ENCODE measurements around the gene FMO1. TPM values are rescaled to one million over a fixed set of nuclear protein-coding genes. Genes with fewer than 3 reads are reported as not detected.

The FMO1 gene
- total RNA-seq, 1 experiment from 2014 or later = not detected

- Mint-ChIP-seq H3K4me3 (no peak overlapping the region), H3K4me1 (peaks cover 15% of the 10 kb centered on the region), H3K9me3 (no peaks in the 10 kb centered on the region), H3K27me3 (ENCODE audit: low read depth) (no peaks in the 10 kb centered on the region), H3K36me3 (no peaks in the 10 kb centered on the region), H3K27ac (no peak overlapping the region)
- ChIA-PET CTCF (interaction anchor here (1.3 to 6.2 kb wide), 4 partner anchors 9 to 55 kb away, joined by 6 to 49 read pairs (median 28); partner anchors contain the start of gene FMO4), POLR2A (no interaction called here)
- DNase-seq (ENCODE audit: low spot score) = no peak
- peak; percentile 60 for ATAC-seq
- TF ChIP-seq RORB (CRISPR knock-in tag; IDR thresholded peaks at IDR 0.05) (no peak), FOXP1 (CRISPR knock-in tag; IDR thresholded peaks at IDR 0.05; ENCODE audit: borderline replicate concordance) (no peak), ZNF219 (CRISPR knock-in tag; IDR thresholded peaks at IDR 0.05; ENCODE audit: borderline replicate concordance) (no peak), MXD4 (CRISPR knock-in tag; IDR thresholded peaks at IDR 0.05; ENCODE audit: borderline replicate concordance) (no peak), SOX15 (CRISPR knock-in tag; IDR thresholded peaks at IDR 0.05) (no peak), ELF4 (CRISPR knock-in tag; IDR thresholded peaks at IDR 0.05; ENCODE audit: low read depth) (no peak), CBFB (CRISPR knock-in tag; IDR thresholded peaks at IDR 0.05; ENCODE audit: low read depth) (no peak), ZNF425 (CRISPR knock-in tag; conservative IDR thresholded peaks at IDR 0.05) (no peak), ESRRA (CRISPR knock-in tag; IDR thresholded peaks at IDR 0.05; ENCODE audit: borderline replicate concordance) (no peak), USF1 (CRISPR knock-in tag; IDR thresholded peaks at IDR 0.05) (no peak), SP1 (CRISPR knock-in tag; conservative IDR thresholded peaks at IDR 0.05) (no peak), RELA (CRISPR knock-in tag; IDR thresholded peaks at IDR 0.05; ENCODE audit: borderline replicate concordance) (no peak), ZNF512 (CRISPR knock-in tag; IDR thresholded peaks at IDR 0.05; ENCODE audit: borderline replicate concordance) (no peak), ATF3 (CRISPR knock-in tag; conservative IDR thresholded peaks at IDR 0.05) (no peak), ZNF396 (CRISPR knock-in tag; IDR thresholded peaks at IDR 0.05; ENCODE audit: borderline replicate concordance) (no peak)
Observed at GRCh38 chr1:171258429-171258828, 10.1 kb downstream of the FMO1 start.

- no peaks in the 10 kb centered on the region for H3K9me3 Mint-ChIP-seq
- H3K36me3 Mint-ChIP-seq = no peaks in the 10 kb centered on the region
- no peak overlapping the region for H3K27ac Mint-ChIP-seq
- peaks cover 18% of the 10 kb centered on the region for H3K4me1 Mint-ChIP-seq
- ATAC-seq (peak; percentile 15; the same call in 1 of the 2 replicates), DNase-seq (ENCODE audit: low spot score) (no peak)
- no peaks in the 10 kb centered on the region for H3K27me3 Mint-ChIP-seq (ENCODE audit: low read depth)
- ChIA-PET CTCF (interaction anchor here (1.3 to 6.2 kb wide), 4 partner anchors 8 to 54 kb away, joined by 6 to 49 read pairs (median 28); partner anchors contain the start of gene FMO4), POLR2A (no interaction called here)
- no peak overlapping the region for H3K4me3 Mint-ChIP-seq
- TF ChIP-seq ZNF532 (CRISPR knock-in tag; IDR thresholded peaks at IDR 0.05; ENCODE audit: borderline replicate concordance) = no peak
- TF ChIP-seq AFF4 (CRISPR knock-in tag; IDR thresholded peaks at IDR 0.05; ENCODE audit: borderline replicate concordance) = no peak
- no peak for TF ChIP-seq ZNF423 (CRISPR knock-in tag; IDR thresholded peaks at IDR 0.05)
- TF ChIP-seq ELF4 (CRISPR knock-in tag; IDR thresholded peaks at IDR 0.05; ENCODE audit: low read depth) = no peak
- no peak for TF ChIP-seq FOXP1 (CRISPR knock-in tag; IDR thresholded peaks at IDR 0.05; ENCODE audit: borderline replicate concordance)
- no peak for TF ChIP-seq OVOL2 (CRISPR knock-in tag; IDR thresholded peaks at IDR 0.05; ENCODE audit: borderline replicate concordance)
- no peak for TF ChIP-seq ZNF121 (CRISPR knock-in tag; IDR thresholded peaks at IDR 0.05)
- TF ChIP-seq ZNF138 (CRISPR knock-in tag; conservative IDR thresholded peaks at IDR 0.05) = no peak
- no peak for TF ChIP-seq RELA (CRISPR knock-in tag; IDR thresholded peaks at IDR 0.05; ENCODE audit: borderline replicate concordance)
- TF ChIP-seq RORB (CRISPR knock-in tag; IDR thresholded peaks at IDR 0.05) = no peak
Observed at GRCh38 chr1:171258943-171259342, 10.6 kb downstream of the FMO1 start.
